GM19035 (cell line): Measurements from ENCODE around the gene TBC1D22A.

ENCODE experiments used
- ATAC-seq: cut with Tn5 transposase; IDR thresholded peaks from one replicate; pipeline ENCODE4 v1.9.1; 2021; ENCODE audit not compliant: unreplicated experiment

Gene TBC1D22A

DNA sequence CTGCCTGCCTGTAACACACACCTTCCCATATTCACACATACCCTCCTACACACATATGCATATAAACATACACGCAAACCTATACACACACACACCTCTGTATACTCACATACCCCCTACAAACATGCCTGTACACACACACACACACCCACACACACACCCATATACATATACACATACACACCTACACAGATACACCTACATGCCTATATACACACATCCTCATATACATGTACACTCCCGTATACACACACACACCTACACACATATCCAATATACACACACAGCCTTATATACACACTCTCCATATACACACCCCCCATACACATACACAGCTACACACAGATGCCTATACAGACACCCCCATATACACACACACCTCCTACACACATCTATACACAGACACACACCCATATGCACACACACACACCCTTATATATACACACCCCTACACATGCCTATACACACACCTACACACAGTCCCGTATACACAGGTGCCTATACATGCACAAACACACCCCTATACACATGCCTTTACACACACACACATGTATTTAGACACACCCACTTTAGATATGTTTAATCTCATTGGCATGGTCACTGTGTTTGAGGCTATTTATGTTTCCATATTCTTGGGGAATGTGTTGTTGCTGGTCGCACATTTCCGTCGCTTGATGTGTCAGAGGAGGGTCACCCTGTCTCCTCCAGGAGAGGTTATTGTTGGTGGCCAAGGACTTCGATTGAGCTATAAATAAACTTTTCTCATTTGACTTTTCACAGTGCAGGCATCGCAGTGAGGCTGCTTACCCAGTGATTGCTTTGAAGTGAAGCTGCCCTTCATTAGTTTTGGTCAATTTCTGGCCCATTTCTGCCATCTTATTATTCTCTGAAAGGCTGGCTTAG is 243.3 kb downstream of the TBC1D22A start:
- ATAC-seq: no peak

DNA sequence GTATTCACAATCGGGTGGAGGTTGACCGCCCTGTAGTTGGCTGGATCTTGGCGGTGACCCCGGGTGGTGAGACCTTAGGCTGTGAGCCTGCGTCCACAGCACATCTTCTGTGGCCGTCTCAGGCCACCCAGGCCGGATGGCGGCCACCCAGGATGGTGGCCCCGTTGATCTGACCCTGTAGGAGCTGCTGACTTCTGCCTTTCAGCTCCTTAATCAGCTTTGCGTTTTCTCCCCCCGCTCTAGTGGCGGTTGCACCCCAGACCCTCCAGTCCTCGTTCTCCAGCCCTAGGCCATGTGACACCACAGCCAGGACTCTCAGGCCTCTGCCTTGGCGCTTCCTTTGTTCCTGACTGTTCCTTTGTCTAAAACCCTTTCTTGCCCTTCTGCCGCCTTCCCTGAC is 244.0 kb downstream of the TBC1D22A start:
- ATAC-seq: no peak

DNA sequence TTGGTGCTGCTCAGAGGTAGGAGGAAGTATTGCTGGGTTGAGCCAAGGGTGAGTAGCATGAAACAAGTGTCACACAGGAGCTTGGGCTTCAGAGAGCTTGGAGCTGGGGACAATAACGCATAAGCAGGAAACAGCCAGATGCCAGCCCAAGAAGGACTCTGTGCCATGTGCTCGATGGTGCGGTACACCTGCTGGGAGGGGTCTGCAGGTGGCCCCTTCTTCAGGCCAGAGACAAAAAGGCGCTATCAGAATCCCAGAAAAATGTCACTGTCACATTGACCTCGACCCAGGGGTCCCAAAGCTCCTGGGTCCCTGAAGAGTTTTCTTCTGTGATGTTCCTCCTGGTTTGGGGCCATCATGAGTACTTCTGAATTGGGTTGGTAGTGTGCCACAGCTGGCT is 244.4 kb downstream of the TBC1D22A start:
- no peak for ATAC-seq

DNA sequence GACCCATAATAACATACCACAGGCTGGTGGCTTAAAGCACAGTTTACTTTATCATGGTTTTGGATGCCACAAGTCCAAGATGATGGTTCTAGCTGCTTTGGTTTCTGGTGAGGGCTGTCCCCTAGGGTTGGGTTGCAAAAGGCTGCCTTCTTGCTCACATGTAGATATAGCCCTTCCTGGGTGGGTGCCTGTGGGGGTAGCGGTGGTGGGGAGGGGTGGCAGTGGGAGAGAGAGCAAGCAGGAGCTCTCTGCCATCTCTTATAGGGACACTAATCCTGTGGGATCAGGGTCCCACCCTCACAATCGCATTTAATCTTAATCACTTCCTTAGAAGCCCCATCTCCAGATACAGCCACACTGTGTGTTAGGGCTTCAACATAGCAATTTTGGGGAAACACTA is 245.0 kb downstream of the TBC1D22A start:
- ATAC-seq: no peak

DNA sequence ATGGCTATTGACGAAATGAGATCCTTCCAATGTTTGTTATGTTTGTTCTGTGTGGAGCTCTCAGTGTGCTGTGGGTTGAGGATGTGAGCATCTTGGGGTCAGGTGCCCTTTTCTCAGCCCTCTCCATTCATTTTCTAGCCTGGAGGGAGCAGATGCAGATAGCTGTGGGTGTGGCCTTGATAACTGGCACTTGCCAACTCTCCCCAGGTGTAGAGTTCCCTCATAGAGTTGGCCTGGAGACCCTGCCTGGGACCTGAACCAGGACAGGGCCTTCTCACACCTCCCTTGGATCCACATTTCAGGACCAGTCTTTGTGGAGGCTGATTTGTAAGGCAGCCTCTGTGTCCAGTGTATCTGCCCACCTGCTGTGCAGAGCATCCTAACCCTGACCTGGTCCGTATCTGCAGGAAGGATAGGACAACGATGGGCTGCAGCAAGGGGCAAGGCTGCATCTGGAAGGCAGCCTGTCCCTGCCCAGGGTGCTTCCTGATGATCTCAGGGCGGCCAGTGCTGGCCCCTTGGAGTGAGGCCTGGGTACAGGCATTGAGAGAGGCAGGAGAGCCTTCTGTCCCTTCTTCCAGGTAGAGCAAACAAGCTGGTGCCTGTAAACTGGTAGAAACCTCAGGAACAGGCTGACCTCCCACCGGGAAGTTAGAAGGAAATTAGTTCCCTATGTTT is 245.9 kb downstream of the TBC1D22A start:
- ATAC-seq: no peak

DNA sequence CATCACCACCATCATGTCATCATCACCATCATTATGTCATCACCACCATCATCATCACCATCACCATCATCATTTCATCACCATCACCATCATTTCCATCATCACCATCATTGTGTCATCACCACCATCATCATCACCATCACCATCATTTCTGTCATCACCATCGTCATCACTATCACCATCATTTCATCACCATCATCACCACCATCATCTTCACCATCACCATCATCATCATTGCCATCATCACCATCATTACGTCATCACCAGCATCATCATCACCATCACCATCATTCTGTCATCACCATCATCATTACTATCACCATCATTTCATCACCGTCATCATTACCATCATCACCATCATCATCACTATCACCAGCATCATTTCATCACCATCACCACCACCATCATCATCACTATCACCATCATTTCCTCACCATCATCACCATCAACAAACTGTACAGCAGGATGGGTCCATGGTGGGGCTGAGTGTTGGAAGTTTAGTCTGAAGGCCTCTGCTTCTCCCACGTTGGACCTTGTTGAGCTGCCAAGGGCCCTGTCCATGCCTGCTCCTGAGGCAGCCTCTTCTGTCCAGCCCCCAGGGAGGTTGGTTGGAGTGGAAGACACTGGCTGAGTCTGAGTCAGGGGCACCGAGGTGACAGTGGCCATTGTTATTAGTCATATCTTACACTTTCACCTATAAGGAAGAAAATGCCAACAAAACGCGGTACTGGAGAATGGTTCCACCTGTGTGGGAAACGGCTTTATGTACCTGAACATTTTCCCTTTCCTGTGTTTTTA is 247.1 kb downstream of the TBC1D22A start:
- ATAC-seq: no peak

DNA sequence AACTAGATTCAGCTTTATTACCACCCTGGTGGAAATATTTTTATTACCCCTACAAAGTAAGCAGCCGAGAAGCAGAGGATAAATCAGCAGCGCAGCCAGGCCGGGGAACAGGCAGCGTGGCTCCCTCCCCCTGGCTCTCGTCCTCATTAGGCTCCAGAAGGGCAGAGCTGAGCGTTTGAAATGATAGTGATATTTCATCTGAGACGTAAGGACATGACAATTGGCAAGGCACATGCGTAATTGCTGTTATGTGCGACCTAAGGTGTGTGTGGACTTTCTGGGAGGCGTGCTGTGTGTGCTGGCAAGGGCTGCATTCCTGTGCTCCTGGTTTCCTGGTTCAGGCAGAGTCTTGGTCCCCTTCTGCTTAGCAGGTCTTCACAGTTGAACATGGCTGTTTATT is 247.8 kb downstream of the TBC1D22A start:
- ATAC-seq: no peak

DNA sequence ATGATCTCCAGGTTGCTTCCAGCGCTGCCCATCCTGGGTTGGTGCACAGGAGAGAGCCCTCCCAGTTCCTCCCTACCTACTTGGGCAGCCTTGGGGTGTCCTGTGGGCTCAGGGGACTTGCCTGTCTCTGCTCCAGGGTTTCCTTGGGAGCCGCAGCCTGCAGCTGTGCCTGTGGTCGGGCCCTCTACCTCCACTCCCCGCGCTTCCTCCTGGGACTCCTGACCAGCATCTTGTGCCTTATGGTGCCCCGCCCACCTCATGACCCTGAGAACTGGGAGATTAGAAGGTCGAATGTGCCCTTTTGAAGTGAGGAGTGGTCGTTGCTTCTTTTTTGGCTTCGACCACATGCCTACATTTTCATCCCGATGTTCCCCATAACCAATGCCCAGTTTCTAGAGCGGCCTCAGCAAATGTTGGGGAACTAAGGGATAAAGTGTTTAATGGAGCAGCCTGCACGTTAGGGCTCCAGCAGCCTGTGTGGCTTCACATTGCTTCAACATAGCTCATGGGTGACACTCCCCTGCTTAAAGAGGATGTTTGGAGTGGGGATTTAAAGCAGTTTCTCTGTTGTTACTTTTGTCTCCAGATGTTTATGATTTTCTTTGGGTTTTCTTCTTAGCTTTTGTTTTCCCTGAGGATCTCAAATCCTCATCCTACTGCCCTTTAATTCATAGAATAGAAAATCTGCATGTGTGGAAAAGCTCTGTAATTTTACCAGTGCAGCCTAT is 248.8 kb downstream of the TBC1D22A start:
- ATAC-seq: no peak

DNA sequence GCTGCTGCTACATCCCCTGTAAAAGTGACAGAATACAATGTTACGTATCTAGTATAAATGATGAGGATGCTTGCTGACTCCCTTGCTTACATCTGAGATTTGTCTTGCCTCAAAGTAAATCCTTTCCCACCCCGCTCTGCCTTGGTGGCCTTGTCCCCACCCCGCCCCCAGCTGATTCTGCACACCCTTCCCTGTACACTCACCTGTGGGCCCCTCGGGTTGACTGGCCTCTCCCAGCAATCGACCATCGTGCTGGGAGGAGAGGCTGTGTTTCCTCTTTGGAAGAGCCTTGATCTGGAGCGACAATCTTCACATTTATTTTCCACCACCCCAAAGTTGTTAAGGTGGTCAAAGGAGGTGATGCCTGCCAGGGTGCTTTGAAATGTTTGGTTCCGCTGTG is 249.4 kb downstream of the TBC1D22A start:
- ATAC-seq: no peak

DNA sequence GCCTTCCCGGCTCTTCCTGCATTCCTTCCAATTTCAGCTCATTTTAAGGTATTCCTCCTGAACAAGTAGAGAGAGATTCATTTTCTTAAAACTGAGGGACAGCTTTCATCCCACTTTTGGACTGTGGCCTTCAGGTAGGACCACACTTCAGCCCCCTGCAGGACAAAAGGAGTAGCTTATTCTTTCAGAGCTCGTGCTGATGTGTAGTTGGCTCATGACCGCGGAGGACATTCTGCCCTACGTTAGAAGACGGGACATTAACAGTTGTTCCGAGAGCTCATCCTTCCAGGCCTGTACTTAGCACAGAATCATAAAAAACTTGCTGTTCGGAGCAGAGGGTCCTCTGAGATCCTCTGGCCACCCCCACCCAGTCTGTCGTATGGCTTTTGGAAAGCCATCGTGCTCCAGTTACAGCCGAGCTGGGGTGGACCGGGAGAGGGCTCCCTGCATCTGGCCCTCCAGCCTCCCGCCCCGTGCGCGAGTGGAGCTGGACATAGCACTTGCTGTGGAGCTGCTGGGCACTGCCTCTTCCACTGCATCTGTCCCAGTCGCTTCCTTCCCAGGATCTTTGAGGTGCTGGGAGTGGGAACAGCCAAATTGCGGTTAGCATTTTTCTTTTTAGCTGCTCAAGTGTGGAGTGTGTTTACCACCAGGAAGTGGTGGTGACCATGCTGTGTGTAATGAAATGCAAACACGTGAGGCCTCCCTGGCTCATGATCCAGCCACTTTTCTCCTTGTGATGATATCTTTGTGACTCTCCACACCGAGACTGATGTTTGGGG is 250.3 kb downstream of the TBC1D22A start:
- no peak for ATAC-seq

DNA sequence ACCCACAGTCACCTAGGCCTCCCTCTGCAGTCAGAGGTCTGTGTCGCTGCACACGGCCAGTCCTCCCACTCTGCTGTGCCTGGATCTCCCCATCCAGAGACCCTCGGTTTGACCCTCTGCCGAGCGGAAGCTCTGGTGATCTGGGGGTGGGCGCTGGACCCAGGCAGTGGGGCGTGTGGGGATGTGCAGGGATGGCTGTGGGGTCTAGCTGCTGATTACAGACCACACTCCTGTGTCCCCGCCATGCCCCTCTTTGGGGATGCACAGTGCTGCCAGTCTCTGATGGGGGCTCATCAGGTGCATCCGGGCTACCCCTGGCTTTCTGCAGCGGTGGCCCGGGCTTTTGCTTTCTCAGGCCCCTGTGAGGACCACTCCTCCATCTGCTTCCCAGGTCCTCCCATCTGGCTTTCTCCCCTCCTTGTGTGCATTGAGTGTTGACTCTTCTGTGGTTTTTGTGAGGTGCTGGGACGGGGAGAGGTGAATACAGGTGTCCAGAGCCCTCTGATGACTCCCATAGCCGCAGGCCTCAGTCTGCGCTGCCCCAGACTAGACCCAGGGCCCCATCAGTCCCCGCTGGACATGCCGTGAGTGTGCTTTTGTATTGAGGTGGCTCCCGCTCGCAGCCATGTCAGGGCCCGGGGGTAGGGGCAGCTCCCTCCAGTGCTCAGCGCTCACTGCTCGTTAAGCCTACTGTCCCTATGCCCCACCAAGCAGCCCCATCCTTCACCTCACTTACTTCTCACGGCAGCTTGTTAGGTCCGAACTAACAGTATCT is 251.6 kb downstream of the TBC1D22A start:
- no peak for ATAC-seq

DNA sequence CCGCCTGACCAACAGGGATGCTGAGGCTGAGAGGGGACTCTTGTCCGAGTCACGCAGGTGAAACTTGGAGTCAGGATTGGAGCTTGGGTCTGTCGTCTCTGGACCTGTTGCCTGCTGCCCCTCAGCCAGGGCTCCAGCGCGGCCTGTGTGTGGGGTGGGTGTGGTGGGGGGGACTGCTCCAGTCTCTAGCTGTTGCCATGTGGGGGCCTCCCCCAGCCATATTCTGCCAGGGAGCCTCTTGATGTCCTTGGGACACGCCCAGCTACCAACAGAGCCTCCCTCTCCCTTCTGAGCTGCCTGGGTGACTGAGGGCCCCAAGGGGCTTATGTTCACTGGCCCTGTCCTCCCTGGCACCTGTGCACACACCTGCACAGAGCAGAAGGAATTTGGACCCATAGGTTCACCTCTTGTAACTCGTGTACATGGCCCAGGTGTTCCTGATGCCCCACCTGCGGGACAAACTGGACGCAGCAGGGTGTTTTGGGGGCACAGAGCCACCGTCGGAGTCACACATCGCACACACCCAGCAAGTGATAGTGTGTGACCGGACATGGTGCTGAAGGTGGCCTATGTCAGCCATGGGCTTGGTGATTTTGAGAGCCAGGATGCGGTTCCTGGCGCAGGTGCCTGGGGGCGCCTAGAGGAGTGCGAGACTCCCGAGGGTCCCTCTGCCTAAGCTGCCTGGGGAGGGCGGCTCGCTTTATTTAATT is 252.3 kb downstream of the TBC1D22A start:
- no peak for ATAC-seq

DNA sequence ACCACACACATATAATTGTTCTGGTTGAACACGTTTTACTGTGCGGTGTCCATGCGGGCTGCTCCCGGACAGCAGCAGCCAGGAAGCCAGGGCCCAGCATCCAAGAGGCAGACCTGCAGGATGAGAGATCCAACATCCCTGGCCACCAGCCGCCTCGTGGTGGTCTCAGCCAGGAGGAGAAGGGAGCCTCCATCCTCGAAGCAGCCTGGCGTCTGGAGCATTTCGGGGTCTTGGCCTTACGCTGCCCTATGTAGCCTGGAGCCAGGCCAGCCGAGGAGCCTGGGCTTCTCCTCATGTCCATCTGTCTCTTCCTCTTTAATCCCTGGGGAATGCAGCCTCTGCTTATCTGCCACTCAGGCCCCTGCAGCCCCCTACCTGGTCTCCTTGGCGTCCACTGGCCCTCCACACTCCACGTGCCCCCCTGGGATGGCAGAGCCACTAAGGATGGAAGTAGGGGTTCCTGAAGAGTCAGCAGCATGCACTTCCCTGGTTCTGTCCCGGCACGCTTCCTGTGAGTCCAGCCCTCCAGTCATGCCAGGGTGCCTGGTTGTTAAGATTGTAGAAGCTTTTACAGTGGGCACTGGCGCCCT is 253.2 kb downstream of the TBC1D22A start:
- no peak for ATAC-seq

DNA sequence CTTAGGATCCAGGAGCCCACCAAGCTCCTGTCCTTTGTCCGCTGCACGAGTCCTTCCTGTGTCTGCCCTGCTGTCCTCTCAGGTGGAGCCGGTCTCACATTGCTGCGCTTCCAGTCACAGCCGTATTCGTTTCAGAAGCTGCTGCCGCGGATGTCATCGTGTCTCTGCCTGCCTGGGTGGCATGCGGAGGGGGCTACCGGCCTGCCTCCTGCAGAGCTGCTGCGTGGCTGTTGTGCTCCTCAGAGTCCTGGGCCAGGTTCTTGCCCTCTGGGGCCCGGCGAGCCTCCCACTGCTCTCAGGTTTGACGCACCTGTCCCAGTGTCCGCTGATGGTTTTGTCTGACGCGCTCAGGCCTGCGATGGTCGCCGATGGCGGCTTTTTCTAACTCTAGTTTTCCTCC is 254.2 kb downstream of the TBC1D22A start:
- no peak for ATAC-seq

DNA sequence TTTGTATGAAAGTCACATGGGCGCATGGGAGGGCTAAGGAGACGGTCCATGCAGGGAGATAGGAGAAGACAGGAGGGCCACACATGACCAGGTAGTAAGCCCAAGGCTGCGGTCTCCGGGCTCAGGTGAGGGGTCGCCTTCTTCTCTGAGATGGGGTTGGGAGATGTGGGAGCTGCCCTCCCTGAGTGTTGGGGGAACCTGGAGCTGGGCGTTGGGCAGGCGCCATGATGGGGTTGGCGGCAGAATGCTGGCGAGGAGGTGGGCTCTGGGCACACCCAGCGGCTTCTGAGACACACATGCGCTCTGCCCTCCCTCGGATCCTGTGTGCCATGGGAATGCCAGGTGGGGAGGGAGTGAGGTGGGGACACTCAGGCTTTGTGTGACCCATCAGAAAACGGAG is 254.8 kb downstream of the TBC1D22A start:
- ATAC-seq: no peak

DNA sequence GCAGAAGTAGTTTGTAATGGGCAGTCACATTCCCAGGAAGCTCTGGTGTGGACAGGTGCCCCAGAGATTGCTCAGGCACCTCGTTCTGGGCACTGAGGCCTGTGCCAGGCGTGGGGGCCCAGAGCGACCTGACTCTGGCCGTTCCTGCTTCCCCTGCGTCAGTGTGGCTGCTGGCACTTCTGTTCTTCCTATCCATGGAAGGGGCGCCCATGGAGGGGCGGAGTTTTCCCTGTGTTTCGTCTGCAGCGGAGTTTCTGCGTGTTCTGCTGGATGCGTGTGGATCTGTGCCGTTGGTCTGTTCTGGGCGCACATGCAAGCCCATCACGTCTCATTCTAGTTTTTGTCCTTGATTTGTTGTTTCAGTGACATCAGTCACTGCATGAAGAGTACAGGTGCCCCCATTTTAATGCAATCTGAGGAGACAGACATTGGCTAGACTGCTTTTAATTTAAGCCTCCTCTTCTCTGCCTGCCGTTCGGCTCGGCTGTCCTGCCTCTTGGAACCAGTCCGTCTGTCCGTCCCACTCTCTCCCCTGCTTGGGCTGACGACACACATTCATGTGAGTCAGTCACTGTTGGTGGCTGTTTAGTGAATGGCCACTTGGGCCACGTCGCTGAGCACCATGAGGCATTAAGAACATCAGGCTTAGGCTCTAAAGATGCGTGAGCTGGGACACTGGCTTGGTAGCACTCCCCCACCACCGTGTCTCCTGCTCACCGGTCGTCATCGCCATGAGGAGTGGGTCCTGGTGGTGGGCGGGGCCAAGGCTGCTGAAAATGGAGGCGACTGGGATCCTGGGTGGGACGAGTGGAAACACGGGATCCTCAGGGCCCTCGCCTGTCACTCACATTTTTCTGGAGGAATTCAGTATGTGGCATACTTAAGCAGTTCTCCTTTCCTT is 255.8 kb downstream of the TBC1D22A start:
- ATAC-seq: no peak

DNA sequence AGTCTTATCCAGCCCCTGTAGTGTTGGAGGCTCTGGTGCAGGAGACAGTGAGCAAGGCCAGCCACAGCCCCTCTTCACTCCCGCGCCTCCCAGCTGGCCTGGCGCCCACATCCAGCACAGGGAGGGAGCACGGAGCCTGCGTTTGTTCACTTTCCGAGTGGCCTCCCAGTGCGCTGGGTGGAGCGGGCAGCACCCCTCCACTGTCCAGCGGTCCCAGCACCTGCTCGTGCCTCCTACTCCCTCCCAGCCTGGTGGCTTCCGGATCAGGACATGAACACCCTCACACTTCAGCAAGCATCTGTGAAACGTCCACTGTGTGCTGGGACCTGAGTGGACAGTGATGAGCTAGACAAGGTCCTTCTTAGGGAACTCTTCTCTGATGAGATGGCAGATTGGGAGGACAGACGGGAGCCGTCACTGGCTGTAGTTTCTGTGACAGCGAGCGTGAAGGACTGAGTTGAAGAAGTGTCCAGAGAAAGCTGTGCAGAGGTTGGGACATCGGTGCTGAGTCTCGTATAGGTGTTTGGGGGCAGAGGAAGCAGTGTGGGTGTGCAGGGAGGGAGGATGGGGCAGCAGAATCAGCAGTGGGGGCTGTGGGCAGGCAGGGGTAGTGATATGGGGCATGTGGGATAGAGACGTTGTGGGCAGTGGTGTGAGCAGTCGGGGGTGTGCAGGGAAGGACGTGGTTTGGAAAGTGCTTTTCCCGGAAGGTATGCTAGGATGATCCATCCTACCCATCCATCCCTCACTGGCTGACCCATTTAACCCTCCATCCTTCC is 256.8 kb downstream of the TBC1D22A start:
- no peak for ATAC-seq
